ENCODE data around the gene HDAC4. TPM values are rescaled to one million over a fixed set of nuclear protein-coding genes. Genes with fewer than 3 reads are reported as not detected.
"Not testable (repeated sequence)": the region's sequence is repeated elsewhere in the genome, so short reads cannot be mapped to it uniquely, and the experiment has no call there.

The HDAC4 gene
- total and polyA plus RNA-seq, 2 experiments from 2014 or later = 9.3 to 10.8 TPM

DNA sequence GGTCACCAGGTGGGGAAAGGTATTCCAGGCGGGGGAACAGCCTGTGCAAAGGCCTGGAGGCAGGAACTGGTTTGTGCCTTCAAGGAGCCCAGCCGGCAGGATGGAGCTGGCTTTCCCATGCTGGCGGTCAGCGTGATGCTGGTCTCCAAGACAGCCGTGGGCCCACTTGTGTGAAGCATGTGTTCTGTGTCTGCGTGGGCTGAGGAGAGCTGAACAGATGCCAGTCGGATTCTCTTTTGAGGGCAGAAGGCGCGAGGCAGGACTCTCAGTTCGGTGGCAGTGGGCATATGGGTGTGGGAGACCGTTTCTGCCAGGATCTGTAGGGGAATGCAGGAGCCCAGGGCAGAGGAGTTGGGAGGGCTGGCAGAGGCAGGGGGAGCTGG, 361.4 kb downstream of the HDAC4 start:
- Histone ChIP-seq H3K9me2 (replicated peaks; ENCODE audit: insufficient read depth) (no peaks in the 10 kb centered on the region), H3K79me2 (no peaks in the 10 kb centered on the region), H3K4me1 (ENCODE audit: insufficient read depth) (no peaks in the 10 kb centered on the region), H3K4me3 (no peak overlapping the region), H3K4me2 (no peak overlapping the region), H3K9me3 (ENCODE audit: low read depth) (no peaks in the 10 kb centered on the region), H3K27ac (no peak overlapping the region), H3K36me3 (replicated peaks; ENCODE audit: insufficient read depth, low read depth) (no peaks in the 10 kb centered on the region), H4K20me1 (ENCODE audit: insufficient read depth, poor library complexity, severe bottlenecking) (no peaks in the 10 kb centered on the region), H2AFZ (no peak overlapping the region), H3K27me3 (no peaks in the 10 kb centered on the region)
- WGBS (ENCODE audit: low lambda C conversion rate, missing lambda C conversion rate) = 89% methylated on average over 11 of the region's 11 CpGs
- TF ChIP-seq EZH2phosphoT487 (IDR thresholded peaks at IDR 0.05; ENCODE audit: low read depth, severe bottlenecking, unreplicated experiment) (no peak), EZH2 (IDR thresholded peaks at IDR 0.05; ENCODE audit: borderline replicate concordance) (no peak)
- TF ChIP-seq, protein P1, sequence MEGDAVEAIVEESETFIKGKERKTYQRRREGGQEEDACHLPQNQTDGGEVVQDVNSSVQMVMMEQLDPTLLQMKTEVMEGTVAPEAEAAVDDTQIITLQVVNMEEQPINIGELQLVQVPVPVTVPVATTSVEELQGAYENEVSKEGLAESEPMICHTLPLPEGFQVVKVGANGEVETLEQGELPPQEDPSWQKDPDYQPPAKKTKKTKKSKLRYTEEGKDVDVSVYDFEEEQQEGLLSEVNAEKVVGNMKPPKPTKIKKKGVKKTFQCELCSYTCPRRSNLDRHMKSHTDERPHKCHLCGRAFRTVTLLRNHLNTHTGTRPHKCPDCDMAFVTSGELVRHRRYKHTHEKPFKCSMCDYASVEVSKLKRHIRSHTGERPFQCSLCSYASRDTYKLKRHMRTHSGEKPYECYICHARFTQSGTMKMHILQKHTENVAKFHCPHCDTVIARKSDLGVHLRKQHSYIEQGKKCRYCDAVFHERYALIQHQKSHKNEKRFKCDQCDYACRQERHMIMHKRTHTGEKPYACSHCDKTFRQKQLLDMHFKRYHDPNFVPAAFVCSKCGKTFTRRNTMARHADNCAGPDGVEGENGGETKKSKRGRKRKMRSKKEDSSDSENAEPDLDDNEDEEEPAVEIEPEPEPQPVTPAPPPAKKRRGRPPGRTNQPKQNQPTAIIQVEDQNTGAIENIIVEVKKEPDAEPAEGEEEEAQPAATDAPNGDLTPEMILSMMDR (IDR thresholded peaks at IDR 0.05; ENCODE audit: poor library complexity) = no peak
- DNase-seq (ENCODE audit: low spot score) = no peak

DNA sequence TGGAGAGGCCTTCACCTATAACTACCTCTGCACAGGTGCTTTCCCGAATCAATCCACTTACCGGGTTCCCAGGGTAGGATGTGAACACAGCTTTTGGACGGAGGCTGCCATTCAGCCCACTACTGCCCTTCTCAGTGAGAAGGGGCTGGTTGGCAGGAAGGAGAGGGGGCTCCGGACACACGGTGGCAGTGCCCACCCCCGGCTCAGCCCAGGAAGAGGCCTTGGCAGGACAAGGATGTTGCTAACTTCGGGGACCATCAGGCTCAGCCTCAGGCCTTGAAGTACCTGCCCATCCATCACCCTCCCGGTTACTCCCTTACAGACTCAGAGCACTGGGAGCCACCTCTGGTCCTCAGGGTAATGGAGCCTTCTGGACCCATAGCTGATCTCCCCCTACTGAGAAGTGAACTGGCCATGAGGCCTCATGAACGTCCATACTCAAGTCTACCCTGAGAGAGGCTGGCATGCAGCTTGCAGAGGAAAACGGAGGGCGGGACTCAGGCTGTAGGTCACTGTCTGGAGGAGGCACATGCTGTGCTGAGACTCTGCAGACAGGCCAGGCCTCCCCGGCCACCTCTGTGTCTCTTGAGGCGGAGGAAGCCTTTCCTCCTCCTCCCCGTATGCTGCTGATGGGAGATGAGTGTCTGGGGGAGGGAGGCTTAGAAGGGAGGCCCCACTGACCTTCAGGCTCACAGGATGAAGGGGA, 361.9 kb downstream of the HDAC4 start:
- H3K4me1 ChIP-seq (ENCODE audit: insufficient read depth) = no peaks in the 10 kb centered on the region
- H4K20me1 ChIP-seq (ENCODE audit: insufficient read depth, poor library complexity, severe bottlenecking) = no peaks in the 10 kb centered on the region
- no peak overlapping the region for H3K4me2 ChIP-seq
- TF ChIP-seq EZH2 (IDR thresholded peaks at IDR 0.05; ENCODE audit: borderline replicate concordance) = no peak
- TF ChIP-seq, protein P1 (IDR thresholded peaks at IDR 0.05; ENCODE audit: poor library complexity) = no peak
- no peak for TF ChIP-seq EZH2phosphoT487 (IDR thresholded peaks at IDR 0.05; ENCODE audit: low read depth, severe bottlenecking, unreplicated experiment)
- H3K9me3 ChIP-seq (ENCODE audit: low read depth) = no peaks in the 10 kb centered on the region
- H2AFZ ChIP-seq = no peak overlapping the region
- no peaks in the 10 kb centered on the region for H3K36me3 ChIP-seq (replicated peaks; ENCODE audit: insufficient read depth, low read depth)
- no peak for DNase-seq (ENCODE audit: low spot score)
- H3K27me3 ChIP-seq = peaks cover 1% of the 10 kb centered on the region
- whole genome bisulfite sequencing (ENCODE audit: low lambda C conversion rate, missing lambda C conversion rate) = 88% methylated on average over 13 of the region's 14 CpGs
- no peak overlapping the region for H3K27ac ChIP-seq
- no peak overlapping the region for H3K4me3 ChIP-seq
- H3K9me2 ChIP-seq (replicated peaks; ENCODE audit: insufficient read depth) = no peaks in the 10 kb centered on the region
- H3K79me2 ChIP-seq = no peaks in the 10 kb centered on the region

DNA sequence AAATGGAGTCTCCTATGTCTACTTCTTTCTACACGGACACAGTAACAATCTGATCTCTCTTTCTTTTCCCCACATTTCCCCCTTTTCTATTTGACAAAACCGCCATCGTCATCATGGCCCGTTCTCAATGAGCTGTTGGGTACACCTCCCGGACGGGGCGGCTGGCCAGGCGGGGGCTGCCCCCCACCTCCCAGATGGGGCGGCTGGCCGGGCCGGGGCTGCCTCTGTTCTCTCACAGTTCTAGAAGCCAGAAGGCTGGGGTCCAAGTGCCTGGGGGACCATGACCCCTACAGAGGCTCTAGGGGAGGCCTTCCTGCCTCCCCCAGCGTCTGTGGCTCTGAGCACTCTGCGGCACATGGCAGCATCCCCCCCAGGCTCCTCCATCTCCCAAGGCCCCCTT, 362.5 kb downstream of the HDAC4 start:
- H3K4me1 ChIP-seq (ENCODE audit: insufficient read depth); H4K20me1 ChIP-seq (ENCODE audit: insufficient read depth, poor library complexity, severe bottlenecking); H3K79me2 ChIP-seq; H3K27ac ChIP-seq; H3K4me2 ChIP-seq; H3K4me3 ChIP-seq; H3K27me3 ChIP-seq; H3K36me3 ChIP-seq (replicated peaks; ENCODE audit: insufficient read depth, low read depth); DNase-seq (ENCODE audit: low spot score); H3K9me2 ChIP-seq (replicated peaks; ENCODE audit: insufficient read depth); H3K9me3 ChIP-seq (ENCODE audit: low read depth); H2AFZ ChIP-seq: not testable (repeated sequence)
- WGBS (ENCODE audit: low lambda C conversion rate, missing lambda C conversion rate) = 80% methylated on average over 1 of the region's 13 CpGs

DNA sequence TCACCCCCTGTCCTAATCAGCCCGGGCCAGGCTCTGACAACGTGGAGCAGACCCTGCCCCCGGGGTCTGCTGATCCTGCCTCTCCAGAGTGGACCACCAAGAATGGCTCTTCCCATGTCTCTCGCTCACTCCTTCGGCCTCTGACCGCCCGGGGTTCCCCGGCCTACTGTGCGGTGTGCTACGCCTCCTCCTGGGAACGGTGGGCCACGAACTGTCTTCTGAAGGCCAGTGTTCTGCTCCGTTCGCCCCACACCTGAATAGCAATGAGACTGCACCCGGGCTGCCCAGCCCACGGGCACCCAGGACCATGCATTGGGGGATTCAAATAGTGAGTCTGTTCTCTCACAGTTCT, 363.3 kb downstream of the HDAC4 start:
- Histone ChIP-seq H3K36me3 (replicated peaks; ENCODE audit: insufficient read depth, low read depth) (no peaks in the 10 kb centered on the region), H3K4me3 (no peak overlapping the region), H3K9me3 (ENCODE audit: low read depth) (no peaks in the 10 kb centered on the region), H2AFZ (no peak overlapping the region), H3K4me2 (no peak overlapping the region), H3K9me2 (replicated peaks; ENCODE audit: insufficient read depth) (no peaks in the 10 kb centered on the region), H3K79me2 (no peaks in the 10 kb centered on the region), H3K4me1 (ENCODE audit: insufficient read depth) (no peaks in the 10 kb centered on the region), H3K27ac (no peak overlapping the region), H3K27me3 (peaks cover 6% of the 10 kb centered on the region), H4K20me1 (ENCODE audit: insufficient read depth, poor library complexity, severe bottlenecking) (no peaks in the 10 kb centered on the region)
- TF ChIP-seq EZH2 (IDR thresholded peaks at IDR 0.05; ENCODE audit: borderline replicate concordance) = no peak
- TF ChIP-seq, protein P1 (IDR thresholded peaks at IDR 0.05; ENCODE audit: poor library complexity) = no peak
- no peak for TF ChIP-seq EZH2phosphoT487 (IDR thresholded peaks at IDR 0.05; ENCODE audit: low read depth, severe bottlenecking, unreplicated experiment)
- 95% methylated on average over 15 of the region's 16 CpGs for WGBS (ENCODE audit: low lambda C conversion rate, missing lambda C conversion rate)
- DNase-seq (ENCODE audit: low spot score) = no peak
